HG03460 (cell line): ENCODE results near the gene OR2T29.
"Not testable (repeated sequence)": the region's sequence is repeated elsewhere in the genome, so short reads cannot be mapped to it uniquely, and the experiment has no call there.

Source experiments
- ATAC-seq: cut with Tn5 transposase; IDR thresholded peaks from one replicate; pipeline ENCODE4 v1.9.1; 2021; ENCODE audit not compliant: unreplicated experiment

OR2T29 gene

GRCh38 chr1:248521856-248522255 is 40.7 kb downstream of the OR2T29 start:
- ATAC-seq, result no peak

GRCh38 chr1:248510217-248510616 is 52.4 kb downstream of the OR2T29 start:
- ATAC-seq, result not testable (repeated sequence)

GRCh38 chr1:248507773-248508172 is 54.8 kb downstream of the OR2T29 start, which contains the start of gene OR2G6:
Gene OR2G6, plus strand, starts transcription at chr1:248508073. Its CDS starts 13,574 bp downstream, at chr1:248521647.
- not testable (repeated sequence) for ATAC-seq
